HG03342 (cell line): Measurements from ENCODE around the gene HSPB1.
A peak's percentile ranks its signal among the peaks of the same experiment; 100 is the strongest.
"Not testable (repeated sequence)": the region's sequence is repeated elsewhere in the genome, so short reads cannot be mapped to it uniquely, and the experiment has no call there.

Source experiments
- ATAC-seq: cut with Tn5 transposase; IDR thresholded peaks from one replicate; pipeline ENCODE4 v1.9.1; 2021; ENCODE audit warnings: mild to moderate bottlenecking, moderate library complexity; ENCODE audit not compliant: unreplicated experiment

Gene HSPB1

GRCh38 chr7:76303202-76304147, 1.0 kb downstream of the HSPB1 start:
- no peak for ATAC-seq

GRCh38 chr7:76304888-76305375, 2.5 kb downstream of the HSPB1 start:
- ATAC-seq, result no peak

GRCh38 chr7:76308874-76309273, 6.4 kb downstream of the HSPB1 start:
- ATAC-seq, result not testable (repeated sequence)

GRCh38 chr7:76309341-76310101, 7.0 kb downstream of the HSPB1 start:
- not testable (repeated sequence) for ATAC-seq

- ATAC-seq, result no peak
Observed at GRCh38 chr7:76310102-76310957, 7.9 kb downstream of the HSPB1 start.

GRCh38 chr7:76311838-76312237, 9.4 kb downstream of the HSPB1 start:
- ATAC-seq, result not testable (repeated sequence)

GRCh38 chr7:76314042-76314721, 11.7 kb downstream of the HSPB1 start:
- peak; percentile 43 for ATAC-seq

- ATAC-seq, result not testable (repeated sequence)
Observed at GRCh38 chr7:76314740-76315139, 12.3 kb downstream of the HSPB1 start.

GRCh38 chr7:76315364-76315763, 12.9 kb downstream of the HSPB1 start:
- no peak for ATAC-seq

- no peak for ATAC-seq
Observed at GRCh38 chr7:76316984-76317781, 14.7 kb downstream of the HSPB1 start.

- ATAC-seq, result peak; percentile 88
Observed at GRCh38 chr7:76317782-76318487, 15.5 kb downstream of the HSPB1 start.

GRCh38 chr7:76318488-76319353, 16.2 kb downstream of the HSPB1 start:
- peak; percentile 54 for ATAC-seq

GRCh38 chr7:76325092-76325491, 22.6 kb downstream of the HSPB1 start:
- no peak for ATAC-seq

GRCh38 chr7:76325811-76326210, 23.3 kb downstream of the HSPB1 start:
- ATAC-seq, result no peak

- no peak for ATAC-seq
Observed at GRCh38 chr7:76326646-76327233, 24.3 kb downstream of the HSPB1 start.

- no peak for ATAC-seq
Observed at GRCh38 chr7:76327610-76328009, 25.1 kb downstream of the HSPB1 start.

- ATAC-seq, result no peak
Observed at GRCh38 chr7:76328389-76328788, 25.9 kb downstream of the HSPB1 start.
